Stomach smooth muscle (tissue), 2 donors: ENCODE results near the gene CHST15.
A peak's percentile ranks its signal among the peaks of the same experiment; 100 is the strongest.

Experiments used
- H3K27ac ChIP-seq: one replicate; pipeline ENCODE4 v1.7.0; 2013; ENCODE audit warnings: mild to moderate bottlenecking, low read length, inconsistent platforms
- H3K27me3 ChIP-seq, 2 donors: one replicate each; pipeline ENCODE4 v1.7.0; 2013; ENCODE audit warnings: low read length in 2 of 2; ENCODE audit not compliant: insufficient read depth in 2 of 2, control insufficient read depth in 1 of 2
- H3K36me3 ChIP-seq, 2 donors: one replicate each; pipeline ENCODE4 v1.7.0; 2013; ENCODE audit warnings: low read length in 2 of 2; ENCODE audit not compliant: control insufficient read depth in 2 of 2, insufficient read depth in 2 of 2
- H3K4me1 ChIP-seq: one replicate; pipeline ENCODE4 v1.7.0; 2013; ENCODE audit warnings: low read length; ENCODE audit not compliant: control insufficient read depth, insufficient read depth
- H3K4me3 ChIP-seq, 2 donors: one replicate each; pipeline ENCODE4 v1.7.0; 2013; ENCODE audit warnings: low read length in 2 of 2
- H3K9ac ChIP-seq, 2 donors: one replicate each; pipeline ENCODE4 v1.7.0; 2013; ENCODE audit warnings: low read length in 2 of 2, mild to moderate bottlenecking in 1 of 2
- H3K9me3 ChIP-seq, 2 donors: one replicate each; pipeline ENCODE4 v1.7.0; 2013; ENCODE audit warnings: low read length in 2 of 2; ENCODE audit not compliant: control insufficient read depth in 2 of 2
- donor health status: healthy.
- donor health status: Pancreatic carcinoma.

CHST15 gene

DNA sequence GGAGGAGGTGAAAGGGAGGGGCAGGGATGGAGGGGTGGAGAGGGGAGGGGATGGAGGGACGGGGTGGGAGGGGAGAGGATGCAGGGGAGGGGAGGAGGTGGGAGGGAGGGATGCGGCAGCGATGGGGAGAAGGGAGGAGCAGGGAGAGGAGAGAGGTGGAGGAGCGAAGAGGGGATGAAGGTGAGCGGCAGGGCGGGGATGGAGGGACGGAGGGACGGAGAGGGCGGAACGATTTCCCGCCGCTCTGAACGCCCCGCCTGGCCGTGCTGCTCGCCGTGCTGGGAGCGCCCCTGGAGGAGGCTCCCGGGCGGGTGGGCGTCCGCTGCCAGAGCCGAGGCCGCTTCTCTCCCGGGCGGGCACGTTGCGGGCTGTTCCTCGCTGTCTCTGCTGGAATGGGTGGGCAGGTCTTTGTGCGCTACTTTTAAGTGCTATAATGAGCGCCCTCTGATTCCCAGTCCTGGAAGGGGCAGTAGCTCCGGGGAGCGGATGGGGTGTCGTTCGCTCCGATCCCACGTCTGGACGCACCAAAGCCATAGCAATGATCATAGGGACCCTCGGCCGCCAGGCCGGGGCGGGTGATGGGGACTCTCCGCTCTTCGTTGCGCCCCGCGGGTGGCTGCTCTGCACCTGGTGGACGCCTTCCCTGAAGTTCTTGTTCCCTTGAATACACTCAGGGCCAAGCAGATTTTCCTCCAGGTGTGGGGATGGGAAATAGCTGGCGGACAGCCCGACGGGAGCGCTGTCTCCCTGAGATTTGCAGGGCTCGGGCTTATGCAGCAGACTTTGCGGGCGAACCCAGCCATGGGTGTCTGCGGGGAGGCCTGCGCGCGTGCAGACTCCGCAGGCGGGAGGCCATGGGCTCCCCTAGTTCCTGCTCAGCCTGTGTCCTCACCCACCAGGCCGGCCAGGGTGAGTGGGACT, 120.7 kb downstream of the CHST15 start:
- Histone ChIP-seq H3K36me3 (no peaks in the 10 kb centered on the region), H3K9me3 (peaks cover 0 to 7% of the 10 kb centered on the region in 2 donors), H3K9ac (no peak overlapping the region), H3K27ac (no peak overlapping the region), H3K27me3 (peaks cover 23 to 27% of the 10 kb centered on the region in 2 donors), H3K4me1 (peaks cover 9% of the 10 kb centered on the region), H3K4me3 (peak overlapping the region; percentile 47 to 49)

DNA sequence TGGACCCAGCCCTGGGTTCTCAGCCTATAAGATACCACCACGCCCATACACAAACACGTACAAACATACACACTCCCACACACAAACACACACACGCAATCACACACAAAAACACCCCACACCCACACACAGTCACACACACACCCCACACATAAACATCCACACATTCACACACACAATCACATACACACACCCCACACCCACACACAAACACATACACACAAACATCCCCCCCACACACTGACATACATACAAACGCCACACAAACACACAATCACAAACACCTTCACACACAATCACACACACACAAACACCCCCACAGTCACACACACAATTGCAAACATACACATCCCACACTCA, 122.5 kb downstream of the CHST15 start:
- Histone ChIP-seq H3K9ac (no peak overlapping the region), H3K27ac (no peak overlapping the region), H3K36me3 (no peaks in the 10 kb centered on the region), H3K4me1 (peaks cover 20% of the 10 kb centered on the region), H3K27me3 (peaks cover 23 to 27% of the 10 kb centered on the region in 2 donors), H3K4me3 (no peak overlapping the region), H3K9me3 (peaks cover 0 to 7% of the 10 kb centered on the region in 2 donors)

DNA sequence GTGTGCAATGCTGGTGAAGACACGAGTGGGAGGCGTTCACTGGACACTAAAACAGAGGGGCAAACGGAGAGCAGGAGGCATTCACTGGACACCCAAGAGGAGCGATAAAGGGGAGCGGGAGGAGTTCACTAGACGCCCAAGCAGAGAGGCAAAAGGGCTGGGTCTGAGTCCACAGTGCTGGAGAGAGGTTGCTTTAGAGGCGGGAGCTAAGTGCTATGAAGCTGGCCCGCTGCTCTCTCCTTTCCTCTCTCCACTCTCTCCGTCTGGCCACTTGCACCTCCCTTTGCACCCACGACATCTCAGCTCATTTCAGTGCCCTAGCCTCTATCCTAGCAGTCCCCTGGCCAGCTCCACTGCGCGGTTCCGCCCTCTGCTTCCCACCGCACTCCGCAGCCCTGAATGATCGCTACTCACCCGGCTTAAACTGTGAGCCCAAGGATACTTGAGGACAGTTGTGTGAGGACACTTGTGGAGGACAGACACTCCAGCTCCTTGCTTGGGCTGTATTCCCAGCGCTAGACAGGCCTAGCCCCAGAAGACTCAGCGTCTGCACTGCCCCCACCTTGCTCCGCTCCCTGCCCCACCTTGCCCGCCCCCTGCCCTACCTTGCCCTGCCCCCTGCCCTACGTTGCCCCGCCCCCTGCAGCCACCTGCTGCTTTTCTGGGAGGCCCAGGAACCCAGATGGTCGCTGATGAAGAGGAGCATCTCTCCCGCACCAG, 123.0 kb downstream of the CHST15 start:
- H3K27me3 ChIP-seq = peaks cover 23 to 27% of the 10 kb centered on the region in 2 donors
- no peak overlapping the region for H3K4me3 ChIP-seq
- H3K36me3 ChIP-seq = no peaks in the 10 kb centered on the region
- H3K9me3 ChIP-seq = peaks cover 0 to 7% of the 10 kb centered on the region in 2 donors
- H3K9ac ChIP-seq = no peak overlapping the region
- no peak overlapping the region for H3K27ac ChIP-seq
- peaks cover 24% of the 10 kb centered on the region for H3K4me1 ChIP-seq

DNA sequence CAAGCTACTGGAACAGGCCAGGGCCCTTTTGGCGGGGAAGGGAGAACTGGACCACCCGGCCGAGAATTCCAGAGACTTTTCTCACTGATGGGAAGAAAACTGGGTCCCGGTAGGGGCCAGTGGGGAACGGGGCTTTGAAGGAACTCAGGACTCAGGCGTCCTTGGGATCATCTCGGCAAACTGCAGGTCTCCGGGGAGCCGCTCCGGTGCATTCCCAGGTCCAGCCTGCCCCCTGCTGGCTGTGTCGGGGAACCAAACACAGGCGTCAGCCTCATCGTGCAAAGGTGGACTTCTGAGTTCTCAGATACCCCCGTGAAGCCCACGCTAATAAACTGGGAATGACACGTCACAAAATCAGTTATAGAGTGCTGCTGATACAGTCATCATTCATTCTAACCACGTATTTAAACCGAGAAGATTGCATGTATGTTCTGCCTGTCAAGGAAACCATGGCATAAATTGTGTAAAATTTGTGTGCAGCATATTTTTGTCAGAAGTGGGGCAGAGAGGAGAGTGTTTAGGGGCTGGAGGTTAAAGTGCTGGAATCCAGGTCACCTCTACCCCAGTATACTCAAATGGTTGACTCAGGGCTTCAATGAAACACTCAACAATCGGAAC, 125.7 kb downstream of the CHST15 start:
- H3K9me3 ChIP-seq = no peaks in the 10 kb centered on the region
- H3K36me3 ChIP-seq = no peaks in the 10 kb centered on the region
- no peak overlapping the region for H3K27ac ChIP-seq
- peak overlapping the region in 1 of 2 donors; percentile 63 for H3K4me3 ChIP-seq
- peaks cover 10 to 15% of the 10 kb centered on the region in 2 donors for H3K27me3 ChIP-seq
- H3K4me1 ChIP-seq = peaks cover 38% of the 10 kb centered on the region
- H3K9ac ChIP-seq = peak overlapping the region in 1 of 2 donors; percentile 7

DNA sequence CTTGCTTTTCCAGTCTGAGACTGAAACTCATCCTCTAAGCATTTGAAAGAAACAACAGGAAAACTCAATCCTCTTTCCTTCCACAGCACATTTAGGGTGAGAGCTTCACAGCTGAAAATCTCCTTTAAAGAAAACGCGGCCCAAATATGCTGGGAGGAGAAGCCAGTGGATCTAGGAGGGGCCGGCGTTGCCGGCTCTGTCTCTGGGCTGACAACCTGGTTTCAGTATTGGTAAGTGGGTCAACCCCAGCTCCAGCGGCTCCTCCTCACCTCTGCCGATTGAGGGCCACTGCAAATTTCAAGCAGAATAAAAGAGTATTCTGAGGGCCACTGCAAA, 126.5 kb downstream of the CHST15 start:
- Histone ChIP-seq H3K9ac (peak overlapping the region in 1 of 2 donors; percentile 7), H3K4me1 (peaks cover 40% of the 10 kb centered on the region), H3K36me3 (no peaks in the 10 kb centered on the region), H3K4me3 (peak overlapping the region in 1 of 2 donors; percentile 63), H3K27me3 (peaks cover 7 to 12% of the 10 kb centered on the region in 2 donors), H3K27ac (no peak overlapping the region), H3K9me3 (no peaks in the 10 kb centered on the region)

DNA sequence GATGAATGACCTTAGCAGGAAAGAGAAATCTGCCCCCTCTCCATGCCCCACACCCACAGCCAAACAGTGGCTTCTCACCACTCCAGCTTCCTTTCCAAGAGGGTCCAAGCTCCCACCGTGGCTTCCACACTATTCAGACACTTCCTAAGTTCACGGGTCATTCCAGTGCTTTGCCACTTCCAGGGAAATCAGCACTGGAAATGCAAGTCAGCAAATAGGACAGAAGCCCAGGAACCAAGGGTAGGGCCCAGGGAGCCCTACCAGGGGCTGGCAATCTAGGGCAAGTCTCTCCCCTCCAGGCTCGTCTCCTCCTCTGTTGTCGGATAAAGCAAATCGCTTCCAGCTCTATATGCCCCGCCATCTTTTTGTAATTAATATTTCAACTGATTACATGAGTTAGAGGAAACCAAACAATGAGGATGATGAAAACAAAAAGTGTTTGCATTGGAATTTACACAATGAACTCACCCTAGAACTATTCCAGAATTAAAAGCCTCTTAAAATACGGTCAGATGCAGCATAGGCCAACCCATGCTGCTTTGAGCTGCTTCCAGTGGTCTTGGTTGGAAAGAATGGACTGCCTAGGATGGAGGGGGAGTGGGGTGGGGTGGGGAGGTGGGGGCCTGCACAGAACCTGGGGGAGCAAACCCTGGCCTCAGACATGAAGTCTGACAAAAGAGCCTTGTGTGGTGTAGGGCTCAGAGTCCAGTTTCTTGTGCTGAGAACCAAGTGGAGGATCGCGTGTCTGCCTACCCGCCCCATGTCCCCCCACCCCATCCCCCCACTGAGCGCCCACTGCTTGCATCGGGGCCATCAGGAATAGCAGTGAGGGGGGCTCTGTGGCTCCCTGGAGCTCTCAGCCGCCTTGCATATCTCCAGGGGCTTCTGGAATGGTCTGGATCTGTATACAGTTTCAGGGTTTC, 127.2 kb downstream of the CHST15 start:
- peak overlapping the region in 1 of 2 donors; percentile 8 for H3K4me3 ChIP-seq

DNA sequence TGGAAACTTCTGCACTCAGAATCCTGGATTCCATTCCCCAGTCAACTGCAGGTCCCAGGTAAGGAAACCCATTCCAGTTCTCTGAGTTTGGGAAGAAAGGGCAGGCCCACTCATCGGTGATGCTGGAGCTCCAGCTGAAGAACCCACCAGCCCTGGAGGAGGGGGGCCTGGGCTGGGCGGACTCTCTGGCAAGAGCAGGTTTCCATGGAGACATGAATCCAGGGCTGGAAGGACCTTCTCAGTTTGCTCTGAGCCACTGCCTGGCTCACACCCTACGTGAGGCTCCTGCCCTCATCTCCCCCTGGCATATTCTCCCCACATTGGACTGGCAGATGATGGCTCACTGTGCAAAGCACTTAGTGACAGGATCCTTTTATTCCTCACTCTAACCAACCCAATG, 128.4 kb downstream of the CHST15 start:
- no peak overlapping the region for H3K27ac ChIP-seq
- peaks cover 40% of the 10 kb centered on the region for H3K4me1 ChIP-seq
- no peak overlapping the region for H3K9ac ChIP-seq
- no peaks in the 10 kb centered on the region for H3K36me3 ChIP-seq
- no peak overlapping the region for H3K4me3 ChIP-seq
- H3K9me3 ChIP-seq = no peaks in the 10 kb centered on the region
- no peaks in the 10 kb centered on the region for H3K27me3 ChIP-seq

More for the DNA sequence above, 127.2 kb downstream of the CHST15 start:
- peaks cover 40% of the 10 kb centered on the region for H3K4me1 ChIP-seq
- no peak overlapping the region for H3K27ac ChIP-seq
- H3K36me3 ChIP-seq = no peaks in the 10 kb centered on the region
- H3K27me3 ChIP-seq = peaks cover 3 to 7% of the 10 kb centered on the region in 2 donors
- H3K9me3 ChIP-seq = no peaks in the 10 kb centered on the region
- H3K9ac ChIP-seq = peak overlapping the region in 1 of 2 donors; percentile 7

DNA sequence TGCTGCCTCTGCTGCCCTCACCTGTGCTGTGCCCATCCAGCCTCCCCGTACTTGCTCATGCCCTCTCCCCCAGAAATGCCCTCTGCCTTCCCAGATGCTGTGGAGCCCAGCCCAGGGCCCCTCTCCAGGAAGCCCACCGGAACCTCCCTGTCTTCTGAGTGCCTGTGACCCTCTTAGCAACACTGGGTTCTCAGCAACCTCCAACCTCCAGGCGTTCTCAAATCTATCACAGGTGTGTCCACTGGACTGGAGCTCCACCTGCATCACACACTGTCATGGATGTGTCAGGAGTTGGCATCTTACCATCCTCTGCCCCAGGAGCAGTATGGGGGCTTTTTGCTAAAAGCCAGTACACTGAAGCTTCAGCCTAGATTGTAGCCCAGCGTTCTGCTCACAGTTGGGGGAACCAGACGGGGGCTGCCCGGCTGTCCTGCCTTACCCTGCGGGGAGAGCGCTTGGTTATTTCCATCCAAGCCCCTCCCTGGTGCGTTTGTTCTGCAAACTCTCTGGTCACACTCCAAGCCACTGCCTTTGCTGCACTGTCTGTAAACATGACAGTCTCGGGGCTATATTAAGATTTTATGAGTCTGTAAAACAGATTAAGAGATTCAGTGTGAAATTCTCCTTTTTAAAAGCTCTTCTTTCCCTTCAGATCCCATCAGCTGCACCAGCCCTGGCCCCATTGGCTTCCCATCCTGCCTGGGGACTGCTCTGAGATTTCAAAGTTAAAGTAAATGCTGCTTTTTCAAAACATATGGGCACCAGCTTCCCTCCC, 130.5 kb downstream of the CHST15 start:
- Histone ChIP-seq H3K27me3 (no peaks in the 10 kb centered on the region), H3K27ac (peak overlapping the region; percentile 49), H3K4me3 (peak overlapping the region; percentile 21 to 47), H3K4me1 (peaks cover 48% of the 10 kb centered on the region), H3K9me3 (no peaks in the 10 kb centered on the region), H3K9ac (peak overlapping the region in 1 of 2 donors; percentile 21), H3K36me3 (no peaks in the 10 kb centered on the region)

DNA sequence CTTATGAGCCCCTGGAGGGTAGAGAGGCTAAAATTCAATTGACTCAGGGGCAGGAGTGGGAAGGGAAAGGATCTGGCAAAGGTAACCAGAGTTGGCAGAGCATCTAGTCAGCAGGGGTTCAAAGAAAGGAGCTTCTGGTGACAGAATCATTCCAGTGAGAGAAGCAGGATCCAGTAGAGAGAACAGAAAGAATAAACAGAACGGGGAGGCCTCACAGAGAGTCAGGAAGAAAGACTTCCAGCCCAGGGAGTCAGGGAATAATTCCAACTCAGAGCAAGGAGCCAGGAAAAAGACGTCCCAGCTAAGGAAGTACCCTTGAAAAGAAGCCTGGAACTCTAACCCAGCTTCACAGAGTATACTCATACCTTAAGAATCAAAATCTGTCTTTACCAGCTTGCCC, 135.2 kb downstream of the CHST15 start:
- no peaks in the 10 kb centered on the region for H3K36me3 ChIP-seq
- H3K27ac ChIP-seq = peak overlapping the region; percentile 63
- H3K4me3 ChIP-seq = no peak overlapping the region
- no peaks in the 10 kb centered on the region for H3K9me3 ChIP-seq
- peak overlapping the region in 1 of 2 donors; percentile 55 for H3K9ac ChIP-seq
- peaks cover 19% of the 10 kb centered on the region for H3K4me1 ChIP-seq
- no peaks in the 10 kb centered on the region for H3K27me3 ChIP-seq
